HG02981 (cell line): ENCODE measurements around the gene BHLHA9.
"Not testable (repeated sequence)": the region's sequence is repeated elsewhere in the genome, so short reads cannot be mapped to it uniquely, and the experiment has no call there.

Source experiments
- ATAC-seq: cut with Tn5 transposase; IDR thresholded peaks from one replicate; pipeline ENCODE4 v1.9.1; 2021; ENCODE audit warnings: mild to moderate bottlenecking, moderate library complexity; ENCODE audit not compliant: unreplicated experiment

The BHLHA9 gene

GRCh38 chr17:1270210-1271029, at the start of gene BHLHA9:
Gene BHLHA9, plus strand, starts transcription at chr17:1270444. Its CDS starts 120 bp downstream, at chr17:1270564.
- no peak for ATAC-seq

GRCh38 chr17:1221209-1221608, 49.0 kb upstream of the BHLHA9 start:
- ATAC-seq = no peak

DNA sequence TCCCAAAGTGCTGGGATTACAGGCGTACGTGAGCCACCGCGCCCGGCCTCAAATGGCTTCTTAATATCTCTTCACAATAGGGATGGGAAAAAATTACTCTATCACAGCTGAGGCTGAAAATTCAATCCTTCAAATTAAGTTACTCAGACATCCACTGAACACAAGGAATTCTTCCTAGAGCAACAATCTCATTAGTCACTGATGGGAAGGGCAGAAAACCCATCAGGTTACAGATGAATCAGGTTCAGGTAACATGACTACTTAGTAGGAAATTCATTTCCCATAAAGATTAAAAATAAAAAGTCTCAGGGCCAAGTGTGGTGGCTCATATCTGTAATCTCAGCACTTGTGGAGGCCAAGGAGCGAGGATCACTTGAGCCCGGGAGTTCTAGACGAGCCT, 47.9 kb upstream of the BHLHA9 start:
- no peak for ATAC-seq

DNA sequence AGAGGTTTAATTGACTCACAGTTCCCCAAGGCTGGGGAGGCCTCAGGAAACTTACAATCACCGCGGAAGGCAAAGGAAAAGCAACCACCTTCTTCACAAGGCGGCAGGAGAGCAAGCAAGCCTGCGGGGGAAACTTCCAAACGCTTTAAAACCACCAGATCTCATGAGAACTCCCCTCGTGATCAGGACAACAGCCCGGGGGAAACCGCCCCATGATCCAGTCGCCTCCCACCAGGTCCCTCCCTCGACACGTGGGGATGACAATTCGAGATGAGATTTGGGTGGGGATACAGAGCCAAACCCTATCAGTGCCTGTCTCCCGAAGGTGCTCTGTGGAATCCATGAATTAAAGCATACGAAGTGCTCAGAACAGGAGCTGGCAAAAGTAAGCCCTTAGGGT, 46.6 kb upstream of the BHLHA9 start:
- no peak for ATAC-seq

DNA sequence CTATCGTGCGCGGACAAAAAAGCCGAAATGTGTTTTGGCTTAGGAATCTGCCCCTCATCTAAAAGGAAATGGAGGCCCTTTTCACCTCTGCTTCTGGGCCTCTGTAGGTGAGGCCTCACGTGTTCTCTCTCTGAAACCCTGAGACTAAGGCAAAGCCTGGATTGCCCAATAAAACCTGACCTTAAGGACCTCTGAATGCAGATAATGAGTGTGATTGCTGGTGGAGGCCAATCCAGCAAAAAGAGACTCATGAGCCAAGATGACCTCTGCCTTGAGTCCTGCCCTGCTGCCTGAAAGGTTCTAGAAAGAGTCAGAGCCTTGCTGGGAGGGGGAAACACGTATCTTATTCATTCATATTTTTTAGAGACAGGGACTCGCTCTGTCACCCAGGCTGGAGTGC, 45.9 kb upstream of the BHLHA9 start:
- ATAC-seq = no peak

- ATAC-seq = no peak
These were observed 43.9 kb upstream of the BHLHA9 start for GRCh38 chr17:1226308-1226707.

GRCh38 chr17:1227365-1227764, 42.9 kb upstream of the BHLHA9 start:
- no peak for ATAC-seq

DNA sequence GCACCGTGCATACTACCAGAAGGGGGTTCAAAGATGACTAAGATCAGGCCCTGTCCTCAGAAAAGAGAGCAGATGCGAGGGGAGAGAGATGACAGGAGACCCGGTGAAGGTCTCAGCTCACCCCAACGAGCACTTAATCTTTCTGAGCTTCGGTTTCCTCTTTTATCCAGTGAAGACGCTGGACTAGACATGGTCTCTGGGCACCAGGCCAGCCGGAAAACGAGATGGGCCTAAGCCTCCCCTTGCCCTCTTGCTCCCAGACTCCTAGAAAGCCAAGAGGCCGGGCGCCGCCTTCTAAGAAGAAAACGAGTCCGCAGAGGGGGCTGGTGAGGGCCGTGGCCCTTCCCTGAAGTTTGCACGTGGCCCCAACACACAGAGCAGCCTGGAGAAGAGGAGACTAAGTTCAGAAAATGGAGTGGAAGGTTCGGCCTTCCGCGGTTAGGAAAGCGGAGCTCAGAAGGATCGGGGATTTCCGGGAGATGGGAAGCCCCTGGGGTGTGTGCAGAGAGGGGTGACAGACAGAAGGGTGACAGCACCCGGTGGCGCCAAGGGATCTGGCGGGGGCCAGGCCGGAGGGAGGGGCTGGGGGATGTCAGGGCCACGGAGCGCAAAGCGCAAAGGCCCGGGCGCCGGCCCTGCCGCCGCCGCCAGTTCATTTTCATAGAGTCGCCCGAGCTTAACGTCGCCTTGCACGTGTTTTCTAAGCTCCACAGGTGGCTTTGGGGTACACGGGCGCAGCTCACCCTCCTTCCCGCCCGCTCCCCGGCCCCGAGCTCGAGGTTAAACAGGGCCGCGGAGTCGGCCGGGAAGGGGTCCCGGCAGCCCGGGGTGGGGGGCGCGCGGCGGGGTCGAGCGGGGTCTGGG, 42.1 kb upstream of the BHLHA9 start:
- peak; percentile 44 for ATAC-seq

GRCh38 chr17:1228781-1229348, 41.4 kb upstream of the BHLHA9 start:
- peak; percentile 15 for ATAC-seq

DNA sequence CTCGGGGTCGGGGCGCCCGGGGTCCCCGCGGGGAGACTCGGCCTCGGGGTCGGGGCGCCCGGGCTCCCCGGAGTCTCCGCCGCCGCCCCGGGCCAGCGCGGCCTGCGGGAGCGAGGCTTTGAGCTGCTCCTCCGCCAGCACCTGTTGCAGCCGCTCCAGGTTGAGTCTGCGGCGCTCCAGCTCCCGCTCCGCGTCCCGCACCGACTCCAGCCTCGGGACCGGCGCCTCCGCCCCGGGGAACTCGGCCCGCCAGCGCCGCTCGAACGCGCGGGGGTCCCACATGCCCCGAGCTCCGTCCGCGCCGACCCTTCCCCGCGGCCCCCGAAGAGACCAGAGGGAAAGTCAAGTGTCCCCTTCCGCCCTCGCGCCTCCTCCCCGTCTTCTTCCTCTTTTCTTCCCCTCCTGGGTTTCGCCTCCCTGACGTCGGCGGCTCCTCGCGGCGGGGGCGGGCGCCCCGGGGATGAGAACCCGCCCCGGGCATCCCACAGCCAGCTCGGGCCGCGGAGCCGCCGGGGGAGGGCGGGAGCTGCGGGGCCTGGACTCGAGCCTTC, 40.8 kb upstream of the BHLHA9 start:
- ATAC-seq = peak; percentile 46

- no peak for ATAC-seq
These were observed 40.2 kb upstream of the BHLHA9 start for GRCh38 chr17:1229900-1230501.

DNA sequence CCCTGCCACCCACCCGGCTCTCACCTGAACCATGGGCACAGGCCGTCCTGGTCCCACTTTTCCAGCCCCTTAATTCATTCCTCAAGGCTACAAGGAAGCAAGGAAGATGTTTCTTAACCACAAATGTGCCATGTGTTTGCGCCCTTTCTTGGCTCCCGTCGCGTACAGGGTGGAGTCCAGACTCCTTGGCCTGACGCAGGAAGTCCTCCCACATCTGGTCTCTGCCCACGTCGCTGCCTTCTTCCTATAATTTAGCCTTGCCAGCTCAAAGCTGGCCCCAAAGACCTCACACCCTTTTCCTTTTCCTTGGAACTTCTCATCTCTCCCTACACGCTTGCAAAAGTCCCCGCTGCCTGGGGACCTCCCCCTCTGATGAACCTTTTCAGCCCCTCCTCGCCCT, 38.8 kb upstream of the BHLHA9 start:
- ATAC-seq = no peak

DNA sequence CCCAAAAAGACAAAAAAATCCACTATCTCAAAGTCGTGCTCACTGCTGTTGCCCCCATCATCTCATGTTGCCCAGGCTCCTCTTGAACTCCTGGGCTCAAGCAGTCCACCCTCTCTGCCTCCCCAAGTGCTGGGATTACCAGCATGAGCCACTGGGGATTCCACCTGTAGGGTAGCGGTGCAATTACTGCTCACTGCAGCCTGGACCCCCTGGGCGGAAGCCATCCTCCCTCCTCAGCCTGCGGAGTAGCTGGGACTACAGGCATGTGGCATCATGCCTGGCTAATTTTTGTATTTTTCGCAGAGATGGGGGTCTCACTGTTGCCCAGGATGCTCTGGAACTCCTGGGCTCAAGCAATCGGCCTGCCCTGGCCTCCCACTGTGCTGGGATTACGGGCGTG, 37.9 kb upstream of the BHLHA9 start:
- no peak for ATAC-seq

DNA sequence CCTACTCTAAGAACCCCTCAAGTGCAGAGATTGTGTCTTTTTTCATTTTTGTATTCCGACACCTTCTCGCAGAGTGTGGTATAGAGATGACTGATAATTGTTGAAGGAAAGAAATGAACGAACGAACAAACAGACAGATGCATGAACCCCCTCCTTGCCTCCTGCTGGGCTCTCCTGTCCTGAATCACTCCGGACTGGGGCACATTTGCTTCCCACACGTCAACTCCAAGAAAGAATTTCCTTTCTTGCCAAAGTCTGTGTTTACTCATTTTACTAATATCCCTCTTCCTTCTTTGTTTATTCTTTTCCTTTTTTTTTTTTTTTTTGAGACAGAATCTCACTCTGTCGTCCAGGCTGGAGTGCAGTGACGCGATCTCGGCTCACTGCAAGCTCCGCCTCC, 37.5 kb upstream of the BHLHA9 start:
- ATAC-seq = no peak

GRCh38 chr17:1234455-1234854, 35.8 kb upstream of the BHLHA9 start:
- ATAC-seq = no peak

GRCh38 chr17:1237471-1237870, 32.8 kb upstream of the BHLHA9 start:
- no peak for ATAC-seq

- no peak for ATAC-seq
These were observed 31.0 kb upstream of the BHLHA9 start for GRCh38 chr17:1239210-1239609.

GRCh38 chr17:1240426-1240825, 29.8 kb upstream of the BHLHA9 start:
- not testable (repeated sequence) for ATAC-seq

- no peak for ATAC-seq
These were observed 28.3 kb upstream of the BHLHA9 start for GRCh38 chr17:1241929-1242328.

DNA sequence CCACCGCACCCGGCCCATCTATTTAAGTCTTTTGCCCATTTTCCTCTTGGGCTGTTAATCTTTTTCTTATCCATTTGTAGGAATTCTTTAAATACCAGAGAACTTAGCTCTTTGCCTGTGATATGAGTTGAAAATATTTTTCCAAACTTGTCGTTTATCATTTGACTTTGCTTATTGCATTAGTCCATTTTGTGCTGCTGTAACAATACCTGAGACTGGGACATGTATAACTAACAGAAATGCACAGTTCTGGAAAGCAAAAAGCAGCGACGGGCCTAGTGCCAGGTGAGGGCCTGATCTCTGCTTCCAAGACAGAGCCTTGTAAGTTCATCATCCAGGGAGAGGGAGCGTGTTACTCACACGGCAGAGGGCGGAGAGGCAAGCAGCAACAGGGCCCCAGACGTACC, 25.6 kb upstream of the BHLHA9 start:
- ATAC-seq = no peak
